SKM-1 (cell line): ENCODE data around the gene PLAA.
A peak's percentile ranks its signal among the peaks of the same experiment; 100 is the strongest.
"Not testable (repeated sequence)": the region's sequence is repeated elsewhere in the genome, so short reads cannot be mapped to it uniquely, and the experiment has no call there.

Experiments used
- DNase-seq: peaks from one replicate; lab custom pipeline; 2025; ENCODE audit not compliant: unreplicated experiment; lab: John Stamatoyannopoulos, UW

Gene PLAA

GRCh38 chr9:26935847-26936246, 11.2 kb downstream of the PLAA start:
- DNase-seq = no peak

DNA sequence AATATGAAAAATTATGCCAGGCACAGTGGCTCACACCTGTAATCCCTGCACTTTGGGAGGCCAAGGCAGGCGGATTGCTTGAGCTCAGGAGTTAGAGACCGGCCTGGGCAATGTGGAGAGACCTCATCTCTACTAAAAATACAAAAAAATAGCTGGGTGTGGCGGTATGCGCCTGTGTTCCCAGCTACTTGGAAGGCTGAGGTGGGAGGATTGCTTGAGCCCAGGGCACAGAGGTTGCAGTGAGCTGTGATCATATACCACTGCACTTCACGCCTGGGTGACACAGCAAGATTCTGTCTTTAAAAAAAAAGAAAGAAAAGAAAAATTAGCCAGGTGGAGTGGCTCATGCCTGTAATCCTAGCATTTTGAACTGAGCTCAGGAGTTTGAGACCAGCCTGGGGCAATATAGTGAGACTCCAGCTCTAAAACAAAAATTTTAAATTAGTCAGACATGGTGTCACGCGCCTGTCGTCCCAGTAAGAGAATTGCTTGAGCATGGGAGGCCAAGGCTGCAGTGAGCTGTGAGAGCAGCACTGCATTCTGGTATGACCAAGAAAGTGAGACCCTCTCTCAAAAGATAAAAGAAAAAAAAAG, 18.0 kb downstream of the PLAA start:
- no peak for DNase-seq

GRCh38 chr9:26925609-26926008, 21.4 kb downstream of the PLAA start:
- no peak for DNase-seq

DNA sequence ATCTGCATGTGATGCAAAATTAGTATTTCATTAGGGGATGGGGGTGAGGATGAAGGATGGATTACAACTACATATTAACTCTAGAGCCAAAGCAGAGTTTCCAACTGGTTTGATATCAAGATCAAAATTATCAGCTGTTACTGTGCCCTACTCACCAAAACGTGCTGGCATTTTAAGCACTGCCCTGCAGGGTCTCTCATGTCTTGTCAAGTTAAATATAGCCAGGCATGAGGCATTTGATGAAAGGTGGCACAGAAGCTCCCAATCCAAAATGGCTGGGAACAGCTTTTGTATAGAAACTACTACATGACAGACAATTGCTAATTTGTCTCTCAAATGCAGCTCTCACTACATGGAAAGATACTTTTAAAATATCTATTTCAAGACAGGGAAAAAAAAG, 27.3 kb downstream of the PLAA start:
- no peak for DNase-seq

DNA sequence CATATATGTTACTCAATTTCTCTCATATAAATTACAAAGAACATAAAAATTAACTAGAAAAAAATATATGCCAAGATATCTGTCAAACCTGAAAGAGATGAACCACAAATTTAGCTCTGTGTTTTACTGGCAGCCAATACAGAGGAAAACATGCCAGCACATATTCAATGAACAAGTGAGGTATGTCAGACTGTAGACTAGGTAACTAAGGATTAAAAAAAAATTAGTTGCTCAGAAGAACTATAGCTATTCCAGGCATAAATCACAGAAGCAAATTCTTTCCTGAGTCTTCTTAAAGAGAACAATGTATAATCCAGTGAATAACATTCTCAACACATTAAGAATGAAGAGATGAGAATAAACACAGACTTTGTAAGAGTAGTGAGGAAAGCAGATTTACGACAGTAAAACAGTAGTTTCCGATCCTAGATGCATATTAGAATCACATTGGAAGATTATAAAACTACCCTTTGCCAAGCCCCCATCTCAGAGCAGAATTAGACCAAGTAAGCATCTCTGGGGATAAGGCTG, 33.8 kb downstream of the PLAA start:
- DNase-seq = no peak

GRCh38 chr9:26904671-26905070, 42.4 kb downstream of the PLAA start:
- no peak for DNase-seq

GRCh38 chr9:26904070-26904469, 43.0 kb downstream of the PLAA start:
- DNase-seq = no peak

DNA sequence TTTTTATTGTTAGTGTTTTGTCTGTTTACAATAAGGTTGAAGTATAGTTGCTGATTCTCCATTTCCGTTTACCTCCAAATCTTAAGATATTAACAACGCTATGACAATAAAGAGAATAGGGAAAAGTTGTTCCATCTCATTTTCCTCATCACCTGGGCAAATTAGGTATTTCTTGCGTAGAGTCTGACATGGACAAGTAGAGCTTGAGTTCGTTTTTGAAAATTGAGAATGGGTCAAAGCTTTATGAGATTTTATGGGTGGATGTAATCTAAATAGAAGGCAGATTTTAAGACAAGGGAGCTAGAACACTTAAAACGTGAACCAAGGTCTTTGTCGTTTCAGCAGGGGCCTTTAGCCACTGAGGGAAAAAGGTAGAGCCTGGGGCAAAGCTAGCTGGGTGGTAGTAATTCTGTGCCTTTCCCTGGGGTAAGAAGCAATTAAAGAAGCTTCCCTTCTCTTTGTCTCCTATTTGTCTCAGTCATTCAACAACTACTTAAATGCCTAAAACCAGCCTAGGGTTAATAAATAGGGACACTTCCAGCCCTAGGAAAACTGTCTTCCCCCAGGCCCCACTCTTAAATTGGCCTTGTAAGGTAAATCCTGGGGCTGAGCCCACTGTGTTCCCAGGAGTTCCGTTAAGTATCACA, 53.9 kb downstream of the PLAA start:
- DNase-seq = no peak

DNA sequence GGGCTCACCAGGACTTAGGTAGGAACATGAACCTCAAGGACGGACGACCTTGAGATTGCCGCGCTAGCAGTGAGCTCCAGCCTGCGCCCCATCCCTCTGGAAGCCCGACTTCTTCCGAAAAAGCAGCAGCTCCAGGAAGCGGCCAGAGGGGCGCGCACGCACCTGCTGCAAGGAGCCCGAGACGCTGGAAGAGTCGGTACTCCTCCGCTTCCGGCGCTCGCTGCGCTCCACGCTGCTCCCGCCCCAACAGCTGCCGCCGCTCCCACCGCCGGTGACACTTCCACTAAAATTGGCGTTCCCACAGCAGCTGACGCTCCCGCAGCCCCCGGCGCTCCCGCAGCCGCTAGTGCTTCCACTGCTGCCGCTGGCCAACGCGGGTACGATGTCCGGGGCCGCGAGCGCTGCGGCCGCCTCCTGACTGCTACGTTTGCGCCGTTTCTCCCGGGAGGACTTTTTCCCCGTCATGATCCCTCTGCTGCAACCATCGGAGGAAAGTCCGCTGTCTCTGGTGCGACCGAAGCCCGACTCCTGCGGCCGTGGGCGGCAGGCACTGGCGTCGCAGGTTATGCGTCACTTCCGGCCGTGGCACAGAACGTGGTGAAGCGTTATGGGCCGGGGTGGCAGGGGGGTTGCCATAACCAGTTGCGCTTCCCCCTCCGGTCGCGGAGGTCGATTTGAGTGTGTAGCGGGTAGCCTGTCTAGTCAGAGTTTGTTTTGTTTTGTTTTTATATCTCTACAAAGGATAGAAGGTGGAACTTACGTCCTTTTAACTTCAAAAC, 54.6 kb downstream of the PLAA start, which contains the start of gene CAAP1:
TSS of gene CAAP1 (minus strand) at position 552 of the 779 bp plus-strand sequence. CDS start at position 465, 87 bp downstream.
- DNase-seq = peak; percentile 75

DNA sequence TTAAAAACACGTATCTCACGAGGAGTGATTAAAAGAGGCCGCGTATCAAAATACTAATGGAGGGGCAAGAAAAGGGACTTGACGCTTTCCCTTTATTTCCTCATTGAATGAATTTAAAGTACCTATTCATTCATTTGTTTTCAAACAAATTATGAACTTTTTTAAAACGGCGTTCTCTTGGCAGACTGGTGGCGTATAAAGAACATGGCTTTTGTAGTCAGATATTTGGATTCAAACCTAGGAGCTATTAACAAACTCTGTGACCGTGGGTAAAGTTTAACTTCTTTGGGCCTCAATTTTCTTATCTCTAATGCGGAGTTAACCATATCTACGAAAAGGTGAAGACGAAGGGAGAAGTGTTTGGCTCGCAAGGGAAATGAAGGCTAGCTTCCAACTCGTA, 55.3 kb downstream of the PLAA start:
- no peak for DNase-seq

GRCh38 chr9:26888271-26888670, 58.8 kb downstream of the PLAA start:
- DNase-seq = no peak

- no peak for DNase-seq
Observed at GRCh38 chr9:26882154-26882553, 64.9 kb downstream of the PLAA start.

DNA sequence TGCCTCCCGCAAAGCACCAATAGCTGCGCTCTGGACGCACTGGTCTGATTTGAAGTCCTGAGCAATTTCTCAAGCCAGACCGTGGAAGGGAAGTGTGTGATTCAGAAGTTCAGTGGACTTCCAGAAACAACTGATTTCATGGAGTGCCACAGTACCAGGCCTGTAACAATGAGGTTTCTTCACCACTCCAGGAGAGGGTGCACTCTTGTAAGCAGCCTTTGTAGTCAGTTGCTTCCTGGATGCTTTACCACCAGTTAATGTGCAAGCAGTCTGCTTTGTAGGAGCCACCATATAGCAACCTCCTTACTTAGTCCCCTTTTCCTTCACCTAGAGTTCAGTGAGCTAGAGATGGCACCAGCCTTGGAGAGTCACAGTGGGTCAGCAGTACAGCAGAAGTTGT, 66.8 kb downstream of the PLAA start:
- DNase-seq = no peak

DNA sequence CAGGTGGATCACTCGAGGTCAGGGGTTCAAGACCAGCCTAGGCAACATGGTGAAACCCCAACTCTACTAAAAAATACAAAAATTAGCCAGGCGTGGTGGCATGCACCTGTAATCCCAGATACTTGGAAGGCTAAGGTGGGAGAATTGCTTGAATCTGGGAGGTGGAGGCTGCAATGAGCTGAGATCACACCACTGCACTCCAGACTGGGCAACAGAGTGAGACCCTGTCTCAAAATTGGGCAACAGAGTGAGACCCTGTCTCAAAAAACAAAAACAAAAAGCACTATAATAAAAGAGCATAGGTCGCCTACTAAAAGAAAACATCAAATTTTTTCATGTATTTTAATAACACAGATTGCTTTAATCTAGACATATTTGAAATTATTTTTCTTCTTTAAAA, 71.9 kb downstream of the PLAA start:
- DNase-seq = not testable (repeated sequence)

- no peak for DNase-seq
Observed at GRCh38 chr9:26870292-26870691, 76.8 kb downstream of the PLAA start.

GRCh38 chr9:26863074-26863473, 84.0 kb downstream of the PLAA start:
- no peak for DNase-seq

- DNase-seq = peak; percentile 11
Observed at GRCh38 chr9:26856413-26857032, 90.5 kb downstream of the PLAA start.
